Gastrocnemius medialis (tissue), 4 donors: ENCODE data around the gene VAX1.

Experiments used
- CTCF ChIP-seq, 5 experiments: fragments of 450-650 bp in 3 of 5; fragments of 200-600 bp in 2 of 5; sonication (generic) in 2 of 5; IDR thresholded peaks in 4 of 5; conservative IDR thresholded peaks in 1 of 5; 1 replicate in 4 of 5; 2 replicates in 1 of 5; pipeline ENCODE4 v1.5.1; 2016 to 2019; ENCODE audit warnings: antibody characterized with exemption in 5 of 5, mild to moderate bottlenecking in 3 of 5, moderate library complexity in 3 of 5
- POLR2A ChIP-seq, 2 donors: fragments of 450-650 bp; IDR thresholded peaks; one replicate each; pipeline ENCODE4 v1.6.1; 2017; ENCODE audit warnings: antibody characterized with exemption in 2 of 2, mild to moderate bottlenecking in 2 of 2, moderate library complexity in 2 of 2

DNA sequence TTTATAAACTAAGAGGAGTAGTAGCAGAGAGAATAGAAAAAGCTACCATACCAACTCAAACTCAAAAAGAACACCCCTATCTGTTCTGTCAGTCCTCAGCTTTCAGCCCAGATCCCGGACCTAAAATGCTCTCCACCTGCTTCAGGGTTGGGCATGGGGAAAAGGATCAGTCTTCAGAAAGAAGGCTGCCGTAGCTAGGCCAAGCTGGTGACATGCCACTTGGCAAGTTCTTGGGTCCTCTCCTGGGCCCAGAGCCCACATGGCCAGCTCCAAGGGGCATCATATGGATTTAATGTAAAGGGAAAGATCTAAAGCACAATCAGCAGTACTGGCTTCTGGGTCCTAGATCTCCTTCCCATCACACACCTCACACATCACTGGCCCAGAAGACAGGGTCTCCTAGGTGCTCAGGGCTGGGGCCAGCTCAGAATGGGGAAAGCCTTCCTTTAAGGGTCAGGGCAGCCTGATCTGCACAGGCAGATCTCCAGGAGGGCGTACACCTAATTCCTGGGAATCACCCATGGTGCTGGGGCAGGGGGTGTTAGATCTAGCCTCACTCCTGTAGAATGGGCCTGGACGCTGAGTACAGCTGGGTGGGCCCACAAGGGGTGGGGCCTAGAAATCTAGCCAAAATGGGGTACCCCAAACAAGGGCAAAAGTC, 2.5 kb downstream of the VAX1 start:
- TF ChIP-seq POLR2A (IDR thresholded peaks at IDR 0.05) (no peak), CTCF (IDR thresholded peaks at IDR 0.05 in 4 of 5, conservative IDR thresholded peaks at IDR 0.05 in 1 of 5) (no peak)
